Measurements from ENCODE around the gene PAGE1.
"Not testable (repeated sequence)": the region's sequence is repeated elsewhere in the genome, so short reads cannot be mapped to it uniquely, and the experiment has no call there.

Gene PAGE1

GRCh38 chrX:49695276-49696180, at the start of gene PAGE1:
PAGE1 (minus strand) TSS chrX:49695984; CDS start chrX:49694770, 1,214 bp downstream.
- DNase-seq (ENCODE audit: low read depth), result no peak

GRCh38 chrX:49741501-49741900, 45.7 kb upstream of the PAGE1 start:
- DNase-seq (ENCODE audit: low read depth), result not testable (repeated sequence)

GRCh38 chrX:49727847-49728246, 32.1 kb upstream of the PAGE1 start:
- no peak for DNase-seq (ENCODE audit: low read depth)

- DNase-seq (ENCODE audit: low read depth), result no peak
Observed at GRCh38 chrX:49726966-49727365, 31.2 kb upstream of the PAGE1 start.

GRCh38 chrX:49725923-49726904, 30.4 kb upstream of the PAGE1 start:
- DNase-seq (ENCODE audit: low read depth), result no peak

- DNase-seq (ENCODE audit: low read depth), result no peak
Observed at GRCh38 chrX:49725401-49725800, 29.6 kb upstream of the PAGE1 start.

GRCh38 chrX:49720106-49720505, 24.3 kb upstream of the PAGE1 start:
- DNase-seq (ENCODE audit: low read depth), result not testable (repeated sequence)

GRCh38 chrX:49712577-49712976, 16.8 kb upstream of the PAGE1 start:
- DNase-seq (ENCODE audit: low read depth), result no peak

- DNase-seq (ENCODE audit: low read depth), result no peak
Observed at GRCh38 chrX:49710744-49711319, 15.0 kb upstream of the PAGE1 start.

GRCh38 chrX:49704691-49705404, 9.1 kb upstream of the PAGE1 start:
- DNase-seq (ENCODE audit: low read depth), result no peak

GRCh38 chrX:49701933-49702332, 6.1 kb upstream of the PAGE1 start:
- no peak for DNase-seq (ENCODE audit: low read depth)

GRCh38 chrX:49701323-49701722, 5.5 kb upstream of the PAGE1 start:
- no peak for DNase-seq (ENCODE audit: low read depth)

GRCh38 chrX:49675075-49675719, 20.6 kb downstream of the PAGE1 start:
- DNase-seq (ENCODE audit: low read depth), result no peak

- no peak for DNase-seq (ENCODE audit: low read depth)
Observed at GRCh38 chrX:49673394-49673793, 22.4 kb downstream of the PAGE1 start.

- DNase-seq (ENCODE audit: low read depth), result no peak
Observed at GRCh38 chrX:49664824-49665223, 31.0 kb downstream of the PAGE1 start.

GRCh38 chrX:49661881-49662280, 33.9 kb downstream of the PAGE1 start:
- no peak for DNase-seq (ENCODE audit: low read depth)

- no peak for DNase-seq (ENCODE audit: low read depth)
Observed at GRCh38 chrX:49659771-49660170, 36.0 kb downstream of the PAGE1 start.

- DNase-seq (ENCODE audit: low read depth), result no peak
Observed at GRCh38 chrX:49656533-49656932, 39.3 kb downstream of the PAGE1 start.

GRCh38 chrX:49644991-49645637, 50.7 kb downstream of the PAGE1 start:
- DNase-seq (ENCODE audit: low read depth), result no peak
